GM18951 (cell line): ENCODE data around the gene TRIB2.

Experiments
- POLR2A ChIP-seq: IDR thresholded peaks from 4 replicates; pipeline ENCODE4 v1.6.1; 2011; ENCODE audit warnings: mild to moderate bottlenecking; ENCODE audit not compliant: insufficient read length, insufficient read depth; ENCODE audit errors: extremely low read depth
- in situ Hi-C: fragments of 300-500 bp; cut with MboI; formaldehyde crosslinking; loops from one replicate; pipeline ENCODE4 v1.12.0; 2022; ENCODE audit warnings: low sequenced_read_pairs, mixed read lengths, inconsistent platforms; ENCODE audit not compliant: unreplicated experiment

TRIB2 gene

GRCh38 chr2:12705742-12706141 is 11.0 kb upstream of the TRIB2 start:
- TF ChIP-seq POLR2A, result no peak
- in situ Hi-C loops, result no loop called here

- in situ Hi-C loops, result no loop called here
- no peak for TF ChIP-seq POLR2A
These were observed 8.1 kb upstream of the TRIB2 start for GRCh38 chr2:12708508-12709206.

GRCh38 chr2:12709207-12709522 is 7.6 kb upstream of the TRIB2 start:
- in situ Hi-C loops, result no loop called here

GRCh38 chr2:12710301-12710700 is 6.4 kb upstream of the TRIB2 start:
- no peak for TF ChIP-seq POLR2A
- in situ Hi-C loops, result no loop called here

More at GRCh38 chr2:12709207-12709522, 7.6 kb upstream of the TRIB2 start:
- TF ChIP-seq POLR2A, result no peak

- no peak for TF ChIP-seq POLR2A
- in situ Hi-C loops, result no loop called here
These were observed 5.4 kb upstream of the TRIB2 start for GRCh38 chr2:12711339-12711738.

- in situ Hi-C loops, result no loop called here
These were observed 3.9 kb upstream of the TRIB2 start for GRCh38 chr2:12712881-12713280.

GRCh38 chr2:12714391-12715221 is 2.1 kb upstream of the TRIB2 start:
- no peak for TF ChIP-seq POLR2A
- in situ Hi-C loops, result no loop called here

More at GRCh38 chr2:12712881-12713280, 3.9 kb upstream of the TRIB2 start:
- TF ChIP-seq POLR2A, result no peak

- in situ Hi-C loops, result no loop called here
- no peak for TF ChIP-seq POLR2A
These were observed 1.3 kb upstream of the TRIB2 start for GRCh38 chr2:12715258-12716031.

- no peak for TF ChIP-seq POLR2A
- in situ Hi-C loops, result no loop called here
These were observed 779 bp upstream of the TRIB2 start for GRCh38 chr2:12716032-12716281.

- no peak for TF ChIP-seq POLR2A
- in situ Hi-C loops, result no loop called here
These were observed 667 bp downstream of the TRIB2 start for GRCh38 chr2:12717191-12718014.

- TF ChIP-seq POLR2A, result no peak
- in situ Hi-C loops, result no loop called here
These were observed 1.4 kb downstream of the TRIB2 start for GRCh38 chr2:12718015-12718671.

GRCh38 chr2:12718711-12719399 is 2.1 kb downstream of the TRIB2 start:
- TF ChIP-seq POLR2A, result no peak
- in situ Hi-C loops, result no loop called here
